ENCODE measurements around the gene TBC1D5. TPM values are rescaled to one million over a fixed set of nuclear protein-coding genes. Genes with fewer than 3 reads are reported as not detected.

Gene TBC1D5
- polyA plus RNA-seq, 2 of the 4 experiments (the other 2 are of a cell fraction) = 36.7 to 72.2 TPM

DNA sequence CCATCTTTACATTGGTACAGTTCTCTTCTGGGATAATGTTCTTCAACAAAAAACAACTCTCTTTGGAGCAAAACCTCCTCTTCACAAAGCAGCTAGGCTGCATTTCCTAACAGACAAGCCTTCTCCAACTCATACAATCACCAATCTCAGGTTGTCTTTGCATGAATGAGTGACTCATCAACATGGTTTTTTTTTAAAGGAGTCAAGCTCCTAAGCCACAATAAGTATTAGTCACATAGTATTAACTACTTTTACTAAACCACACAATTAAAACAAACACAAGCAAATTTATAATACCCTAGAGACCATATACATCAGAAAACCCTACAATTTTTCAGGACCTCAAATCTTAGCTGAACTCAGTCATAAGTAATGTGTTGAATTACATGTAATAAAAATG lies 137.4 kb downstream of the TBC1D5 start (continued):
- TF ChIP-seq CEBPB (IDR thresholded peaks at IDR 0.05) = no peak
- TF ChIP-seq CTCF (IDR thresholded peaks at IDR 0.05) = no peak

GRCh38 chr3:17602126-17602525 lies 140.3 kb downstream of the TBC1D5 start:
- ATAC-seq (peak in 1 of 2 experiments; percentile 55; a peak in 2 of 6 replicates), FAIRE-seq (no peak), DNase-seq (ENCODE audit: low read depth in 1 of 2, low spot score in 1 of 2) (peak in 1 of 2 experiments; percentile 14)
- Histone ChIP-seq H3K9me3 (no peaks in the 10 kb centered on the region), H3K4me3 (no peak overlapping the region), H3K4me1 (peaks cover 14% of the 10 kb centered on the region), H3K27ac (no peak overlapping the region), H3K4me2 (no peak overlapping the region)
- TF ChIP-seq FOSL2 (IDR thresholded peaks at IDR 0.05) (no peak), FOSL2 (CRISPR knock-in tag; IDR thresholded peaks at IDR 0.05) (no peak), HOXA7 (CRISPR knock-in tag; IDR thresholded peaks at IDR 0.05) (no peak), HOXB5 (CRISPR knock-in tag; IDR thresholded peaks at IDR 0.05) (no peak), FOSB (CRISPR knock-in tag; IDR thresholded peaks at IDR 0.05) (no peak), NR3C1 (IDR thresholded peaks at IDR 0.05) (no peak), RCOR1 (IDR thresholded peaks at IDR 0.05; ENCODE audit: low read depth, low read length) (no peak), RFX5 (IDR thresholded peaks at IDR 0.05) (no peak), POLR2AphosphoS2 (conservative IDR thresholded peaks at IDR 0.05; ENCODE audit: low read length) (no peak)
- TF ChIP-seq, protein P1, sequence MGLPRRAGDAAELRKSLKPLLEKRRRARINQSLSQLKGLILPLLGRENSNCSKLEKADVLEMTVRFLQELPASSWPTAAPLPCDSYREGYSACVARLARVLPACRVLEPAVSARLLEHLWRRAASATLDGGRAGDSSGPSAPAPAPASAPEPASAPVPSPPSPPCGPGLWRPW (IDR thresholded peaks at IDR 0.05) = no peak
- POLR2A ChIA-PET = no interaction called here
- CTCF ChIA-PET = interaction anchor here (0.7 kb wide), 1 partner anchor 129 kb away, joined by 4 read pairs; no protein-coding TSS in a partner anchor
- 74% methylated on average over 6 of the region's 6 CpGs for WGBS (ENCODE audit: missing lambda C conversion rate)

- ChIA-PET POLR2A (no interaction called here), CTCF (interaction anchor here (1.9 kb wide), 1 partner anchor 53 kb away, joined by 8 read pairs; no protein-coding TSS in a partner anchor)
- peaks cover 26% of the 10 kb centered on the region for H3K9me3 ChIP-seq
- H3K4me1 ChIP-seq = no peaks in the 10 kb centered on the region
- H3K4me2 ChIP-seq = no peak overlapping the region
- DNase-seq (ENCODE audit: low read depth in 1 of 2, low spot score in 1 of 2) = no peak
- WGBS (ENCODE audit: missing lambda C conversion rate) = 73% methylated on average over 5 of the region's 5 CpGs
- ATAC-seq = no peak
- no peak for TF ChIP-seq ZC3H11A (IDR thresholded peaks at IDR 0.05)
- no peak for TF ChIP-seq GATA3 (IDR thresholded peaks at IDR 0.05; ENCODE audit: borderline replicate concordance)
- no peak for TF ChIP-seq KDM1A (IDR thresholded peaks at IDR 0.05; ENCODE audit: low read depth)
- TF ChIP-seq, protein P2, sequence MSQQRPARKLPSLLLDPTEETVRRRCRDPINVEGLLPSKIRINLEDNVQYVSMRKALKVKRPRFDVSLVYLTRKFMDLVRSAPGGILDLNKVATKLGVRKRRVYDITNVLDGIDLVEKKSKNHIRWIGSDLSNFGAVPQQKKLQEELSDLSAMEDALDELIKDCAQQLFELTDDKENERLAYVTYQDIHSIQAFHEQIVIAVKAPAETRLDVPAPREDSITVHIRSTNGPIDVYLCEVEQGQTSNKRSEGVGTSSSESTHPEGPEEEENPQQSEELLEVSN (IDR thresholded peaks at IDR 0.05; ENCODE audit: borderline replicate concordance, low read depth) = no peak
- TF ChIP-seq FOXS1 (CRISPR knock-in tag; IDR thresholded peaks at IDR 0.05) = no peak
- TF ChIP-seq CEBPB (IDR thresholded peaks at IDR 0.05) = no peak
- FAIRE-seq = no peak
- H3K4me3 ChIP-seq = no peak overlapping the region
- no peak overlapping the region for H3K27ac ChIP-seq
Observed at GRCh38 chr3:17592956-17593355, 149.5 kb downstream of the TBC1D5 start.

DNA sequence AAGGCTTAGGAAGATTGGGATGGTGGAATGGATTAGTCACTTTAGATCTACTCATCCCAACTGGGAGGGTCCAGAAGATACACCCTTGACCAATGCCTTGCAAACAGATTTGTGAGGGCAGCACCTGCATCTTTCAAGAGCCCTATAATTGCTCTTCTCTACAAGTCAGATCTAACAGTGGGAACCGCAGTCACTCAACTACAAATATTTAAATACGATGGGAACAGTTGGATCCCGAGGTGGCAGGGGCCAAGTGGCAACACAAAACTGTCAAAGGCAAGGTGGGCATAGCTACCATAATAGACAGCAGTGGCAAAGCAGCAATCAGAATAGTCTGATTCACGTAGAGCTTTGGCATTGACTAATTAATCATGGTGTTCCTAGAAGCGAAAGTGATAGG lies 152.0 kb downstream of the TBC1D5 start:
- peaks cover 9% of the 10 kb centered on the region; the same call in 2 of the 3 replicates for H3K4me1 ChIP-seq
- CTCF ChIA-PET = interaction anchor here (1.6 kb wide), 1 partner anchor 46 kb away, joined by 4 read pairs; no protein-coding TSS in a partner anchor
- H3K27ac ChIP-seq = no peak overlapping the region
- FAIRE-seq (no peak), DNase-seq (ENCODE audit: low read depth in 1 of 2, low spot score in 1 of 2) (no peak), ATAC-seq (no peak)
- H3K4me2 ChIP-seq = no peak overlapping the region
- WGBS (ENCODE audit: missing lambda C conversion rate) = 83% methylated on average over 5 of the region's 5 CpGs
- H3K4me3 ChIP-seq = no peak overlapping the region
- POLR2A ChIA-PET = no interaction called here
- H3K9me3 ChIP-seq = peaks cover 26% of the 10 kb centered on the region
- TF ChIP-seq EP300 (IDR thresholded peaks at IDR 0.05) (no peak), FOSB (CRISPR knock-in tag; IDR thresholded peaks at IDR 0.05) (no peak), CBX8 (IDR thresholded peaks at IDR 0.05) (no peak), CBX2 (IDR thresholded peaks at IDR 0.05; ENCODE audit: borderline replicate concordance, low read depth) (no peak)

Measured in A549 (cell line).